ENCODE data around the gene PDZD7. TPM values are rescaled to one million over a fixed set of nuclear protein-coding genes. Genes with fewer than 3 reads are reported as not detected.
A peak's percentile ranks its signal among the peaks of the same experiment; 100 is the strongest.

PDZD7 gene
- total RNA-seq, 1 donor from 2014 or later = 0.27 TPM

DNA sequence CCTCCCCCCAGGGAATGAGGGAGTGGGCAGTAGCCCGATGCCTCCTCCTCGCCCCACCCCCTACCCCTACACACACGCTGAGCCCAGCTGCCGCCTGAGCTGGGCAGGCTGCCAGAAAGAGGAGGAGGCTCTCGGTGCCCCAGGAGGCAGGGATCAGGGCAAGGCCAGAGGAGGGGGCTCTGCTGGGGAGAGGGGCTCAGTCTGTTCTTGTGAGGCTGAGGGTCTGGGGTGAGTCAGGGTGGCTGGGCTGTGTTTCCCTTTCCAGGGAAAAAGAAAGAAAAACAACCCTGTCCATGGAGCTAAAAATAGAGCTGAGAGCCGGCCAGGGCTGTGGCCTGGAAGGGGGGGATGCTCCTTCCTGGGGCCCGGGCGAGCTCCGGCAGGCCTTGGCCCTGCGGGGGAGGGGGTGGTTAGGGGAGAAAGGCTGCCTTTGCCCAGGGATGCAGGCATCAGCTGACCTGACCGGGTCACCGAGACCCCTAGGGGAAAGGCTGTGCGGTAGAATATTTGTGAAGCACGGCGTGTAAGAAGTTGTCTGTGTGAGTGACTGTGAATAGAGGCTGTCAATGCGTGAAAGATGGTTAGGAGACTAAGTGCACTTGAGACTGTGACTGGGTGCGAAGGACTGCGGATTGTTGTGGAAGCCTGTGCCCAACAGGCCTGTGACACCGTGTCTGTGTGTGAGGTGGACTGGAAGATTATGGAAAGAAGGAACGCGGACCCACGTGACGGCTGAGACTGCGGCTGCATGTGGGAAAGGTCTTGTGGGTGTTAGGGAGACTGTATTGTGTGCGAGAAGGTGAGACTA is 32.5 kb downstream of the PDZD7 start:
- TF ChIP-seq, protein P1, sequence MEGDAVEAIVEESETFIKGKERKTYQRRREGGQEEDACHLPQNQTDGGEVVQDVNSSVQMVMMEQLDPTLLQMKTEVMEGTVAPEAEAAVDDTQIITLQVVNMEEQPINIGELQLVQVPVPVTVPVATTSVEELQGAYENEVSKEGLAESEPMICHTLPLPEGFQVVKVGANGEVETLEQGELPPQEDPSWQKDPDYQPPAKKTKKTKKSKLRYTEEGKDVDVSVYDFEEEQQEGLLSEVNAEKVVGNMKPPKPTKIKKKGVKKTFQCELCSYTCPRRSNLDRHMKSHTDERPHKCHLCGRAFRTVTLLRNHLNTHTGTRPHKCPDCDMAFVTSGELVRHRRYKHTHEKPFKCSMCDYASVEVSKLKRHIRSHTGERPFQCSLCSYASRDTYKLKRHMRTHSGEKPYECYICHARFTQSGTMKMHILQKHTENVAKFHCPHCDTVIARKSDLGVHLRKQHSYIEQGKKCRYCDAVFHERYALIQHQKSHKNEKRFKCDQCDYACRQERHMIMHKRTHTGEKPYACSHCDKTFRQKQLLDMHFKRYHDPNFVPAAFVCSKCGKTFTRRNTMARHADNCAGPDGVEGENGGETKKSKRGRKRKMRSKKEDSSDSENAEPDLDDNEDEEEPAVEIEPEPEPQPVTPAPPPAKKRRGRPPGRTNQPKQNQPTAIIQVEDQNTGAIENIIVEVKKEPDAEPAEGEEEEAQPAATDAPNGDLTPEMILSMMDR (IDR thresholded peaks at IDR 0.05; ENCODE audit: borderline replicate concordance) = no peak
- no peaks in the 10 kb centered on the region for H3K9me3 ChIP-seq (replicated peaks)
- DNase-seq = peak; percentile 84
- peaks cover 18% of the 10 kb centered on the region for H3K36me3 ChIP-seq
- H3K4me3 ChIP-seq = peak overlapping the region; percentile 96
- H3K4me1 ChIP-seq = peaks cover 69% of the 10 kb centered on the region
- intact Hi-C loops (cut with micrococcal nuclease) = no loop called here
- peak overlapping the region; percentile 100 for H3K27ac ChIP-seq (replicated peaks)
- H3K27me3 ChIP-seq (ENCODE audit: low read depth) = no peaks in the 10 kb centered on the region

DNA sequence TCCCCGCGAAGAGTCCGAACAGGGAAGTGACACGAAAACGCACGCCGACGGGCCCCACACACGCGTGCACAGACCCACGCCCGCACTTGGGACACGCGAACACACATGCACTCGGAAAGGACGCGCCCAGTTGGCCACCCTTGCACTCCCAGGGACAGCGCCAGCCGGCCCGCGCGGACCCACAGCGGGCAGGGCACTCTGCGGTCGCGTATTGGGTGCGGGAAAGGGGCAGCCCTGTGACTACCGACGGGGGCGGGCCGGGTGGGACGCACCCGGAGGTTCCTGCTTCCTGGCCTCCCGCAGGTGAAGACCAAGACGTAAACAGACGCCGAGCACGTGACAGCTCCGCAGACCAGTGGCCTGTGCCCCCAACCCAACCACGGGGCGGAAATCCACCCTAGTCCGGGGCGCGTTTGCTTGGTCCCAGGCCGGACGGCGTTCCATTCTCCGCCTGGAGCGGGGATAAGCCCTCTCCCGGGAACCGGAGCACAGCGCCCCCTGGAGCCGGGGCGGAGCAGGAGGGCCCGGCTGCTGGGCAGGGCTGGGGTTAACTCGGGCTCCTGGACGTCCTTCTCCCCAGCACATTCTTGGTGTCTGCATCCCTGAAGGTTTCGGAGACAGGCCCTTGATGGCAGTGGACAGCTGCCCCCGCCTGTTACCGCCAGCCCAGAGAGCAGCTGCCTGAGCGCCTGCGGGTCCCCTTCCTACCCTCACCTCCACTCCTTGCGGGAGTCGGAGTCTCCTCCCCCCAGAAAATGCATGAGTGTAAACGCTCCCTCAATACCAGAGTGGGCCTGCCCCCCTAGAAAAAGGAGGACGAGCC is 33.4 kb downstream of the PDZD7 start:
- TF ChIP-seq, protein P1 (IDR thresholded peaks at IDR 0.05; ENCODE audit: borderline replicate concordance) = peak; percentile 89
- H3K36me3 ChIP-seq = peaks cover 17% of the 10 kb centered on the region
- peak overlapping the region; percentile 100 for H3K27ac ChIP-seq (replicated peaks)
- H3K4me3 ChIP-seq = peak overlapping the region; percentile 96
- peaks cover 61% of the 10 kb centered on the region for H3K4me1 ChIP-seq
- DNase-seq = peak; percentile 76
- H3K9me3 ChIP-seq (replicated peaks) = no peaks in the 10 kb centered on the region
- intact Hi-C loops (cut with micrococcal nuclease) = no loop called here
- no peaks in the 10 kb centered on the region for H3K27me3 ChIP-seq (ENCODE audit: low read depth)

DNA sequence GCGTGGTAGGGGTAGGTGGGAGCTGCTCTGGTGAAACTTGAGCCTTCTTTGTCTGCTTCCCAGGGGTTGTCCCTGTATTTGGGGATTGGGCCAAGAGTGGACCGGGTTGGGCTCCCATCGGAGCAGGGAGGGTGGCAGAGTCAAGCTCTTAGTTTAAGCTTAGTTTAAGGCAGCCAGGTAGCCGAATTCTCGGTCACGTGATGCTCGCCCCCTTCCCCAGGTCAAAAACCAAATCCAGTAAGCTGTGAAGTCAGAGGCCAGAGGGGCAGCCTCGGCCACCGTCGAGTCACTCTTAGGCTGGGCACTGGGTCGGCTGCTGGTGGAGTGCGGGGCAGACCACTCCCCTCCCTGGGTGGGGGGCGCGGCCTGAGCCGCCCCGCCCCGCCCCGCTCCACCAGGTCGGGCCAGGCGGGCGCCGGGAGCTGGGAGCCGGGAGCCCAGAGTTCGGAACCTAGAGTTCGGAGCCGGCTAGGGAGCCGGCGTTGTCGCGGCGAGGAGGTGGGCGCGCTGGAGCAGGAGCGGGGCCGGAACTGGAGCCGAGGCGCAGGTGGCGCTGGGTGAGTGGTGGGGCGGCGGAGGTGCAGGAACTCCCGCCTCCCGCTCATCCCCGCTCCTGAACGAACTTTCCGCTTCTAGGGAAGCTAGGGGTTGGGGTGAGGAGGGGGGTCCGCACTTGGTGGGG is 34.1 kb downstream of the PDZD7 start:
- Histone ChIP-seq H3K4me3 (peak overlapping the region; percentile 96), H3K4me1 (peaks cover 54% of the 10 kb centered on the region), H3K36me3 (peaks cover 18% of the 10 kb centered on the region), H3K9me3 (replicated peaks) (no peaks in the 10 kb centered on the region), H3K27ac (replicated peaks) (peak overlapping the region; percentile 100), H3K27me3 (ENCODE audit: low read depth) (no peaks in the 10 kb centered on the region)
- intact Hi-C loops (cut with micrococcal nuclease) = no loop called here
- TF ChIP-seq, protein P1 (IDR thresholded peaks at IDR 0.05; ENCODE audit: borderline replicate concordance) = no peak
- DNase-seq = no peak

DNA sequence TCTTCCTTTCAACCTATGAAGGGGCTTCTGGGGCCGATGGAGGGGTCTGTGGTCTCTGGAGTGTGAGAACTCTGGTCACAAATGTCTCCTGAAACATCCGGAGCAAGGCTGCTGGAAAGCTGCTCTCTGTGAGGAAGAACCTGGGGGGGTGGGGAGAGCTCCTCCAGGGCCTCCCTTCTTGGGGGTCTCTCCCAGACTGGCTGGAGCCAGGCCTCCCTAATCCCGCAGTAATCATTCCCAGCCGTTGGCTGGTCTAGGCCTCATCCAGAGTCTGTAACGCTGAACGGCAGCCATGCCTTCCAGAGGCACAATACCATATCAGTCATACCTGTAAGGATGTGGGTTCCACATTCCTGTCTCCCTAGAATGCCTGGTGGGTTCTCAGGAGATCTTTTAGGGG is 35.7 kb downstream of the PDZD7 start:
- H3K4me3 ChIP-seq = no peak overlapping the region
- no peaks in the 10 kb centered on the region for H3K9me3 ChIP-seq (replicated peaks)
- H3K27me3 ChIP-seq (ENCODE audit: low read depth) = no peaks in the 10 kb centered on the region
- intact Hi-C loops (cut with micrococcal nuclease) = no loop called here
- H3K4me1 ChIP-seq = peaks cover 37% of the 10 kb centered on the region
- TF ChIP-seq, protein P1 (IDR thresholded peaks at IDR 0.05; ENCODE audit: borderline replicate concordance) = no peak
- no peak overlapping the region for H3K27ac ChIP-seq (replicated peaks)
- no peak for DNase-seq
- H3K36me3 ChIP-seq = peaks cover 35% of the 10 kb centered on the region

DNA sequence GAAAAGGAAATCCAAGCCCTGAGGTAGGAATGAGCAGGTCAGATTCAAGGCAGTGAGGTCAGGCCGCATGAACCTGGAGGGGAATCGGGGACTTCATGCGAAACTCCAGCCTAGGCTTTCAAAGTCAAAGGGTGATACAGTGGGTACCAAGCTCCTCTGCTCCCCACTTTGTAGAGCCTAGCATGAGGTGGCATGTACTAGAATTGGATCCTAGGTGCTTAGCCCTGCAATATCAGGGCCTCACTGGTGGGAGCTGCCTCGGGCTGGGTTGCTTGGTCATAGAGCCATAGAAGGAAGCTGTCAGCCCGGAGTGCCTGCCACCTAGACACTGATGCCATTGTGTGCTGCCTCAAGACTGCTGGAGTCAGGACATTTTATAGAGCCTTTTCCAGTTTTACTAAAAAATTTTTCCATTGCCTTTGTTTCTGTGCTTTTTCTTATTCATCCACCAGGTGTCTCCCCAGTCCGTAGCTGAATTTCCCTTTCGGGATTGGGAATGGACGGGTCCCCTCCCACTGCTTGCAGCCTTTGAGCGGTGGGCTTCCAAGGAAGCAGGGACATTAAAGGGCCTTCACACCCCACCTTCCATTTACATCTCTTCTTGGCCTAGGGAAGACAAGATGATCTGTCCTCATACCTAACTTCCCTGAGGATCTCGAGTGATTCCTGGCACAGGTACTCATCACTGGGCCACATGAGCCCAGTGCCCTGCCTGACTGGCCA is 36.8 kb downstream of the PDZD7 start:
- H3K9me3 ChIP-seq (replicated peaks) = no peaks in the 10 kb centered on the region
- H3K27me3 ChIP-seq (ENCODE audit: low read depth) = no peaks in the 10 kb centered on the region
- peaks cover 34% of the 10 kb centered on the region for H3K4me1 ChIP-seq
- TF ChIP-seq, protein P1 (IDR thresholded peaks at IDR 0.05; ENCODE audit: borderline replicate concordance) = peak; percentile 79
- H3K27ac ChIP-seq (replicated peaks) = no peak overlapping the region
- no peak for DNase-seq
- peaks cover 44% of the 10 kb centered on the region for H3K36me3 ChIP-seq
- intact Hi-C loops (cut with micrococcal nuclease) = no loop called here
- no peak overlapping the region for H3K4me3 ChIP-seq
